SK-N-MC (cell line): ENCODE results near the gene LTBP1.

Experiments
- FOXP2 ChIP-seq: optimal IDR thresholded peaks from 2 replicates; pipeline ENCODE3; 2011; ENCODE audit warnings: mild to moderate bottlenecking, moderate library complexity; ENCODE audit not compliant: insufficient read depth; ENCODE audit errors: extremely low read length, control extremely low read depth
- POLR2AphosphoS5 ChIP-seq: IDR thresholded peaks from 2 replicates; pipeline ENCODE4 v1.6.1; 2012; ENCODE audit warnings: mild to moderate bottlenecking, low read depth, low read length, borderline replicate concordance

DNA sequence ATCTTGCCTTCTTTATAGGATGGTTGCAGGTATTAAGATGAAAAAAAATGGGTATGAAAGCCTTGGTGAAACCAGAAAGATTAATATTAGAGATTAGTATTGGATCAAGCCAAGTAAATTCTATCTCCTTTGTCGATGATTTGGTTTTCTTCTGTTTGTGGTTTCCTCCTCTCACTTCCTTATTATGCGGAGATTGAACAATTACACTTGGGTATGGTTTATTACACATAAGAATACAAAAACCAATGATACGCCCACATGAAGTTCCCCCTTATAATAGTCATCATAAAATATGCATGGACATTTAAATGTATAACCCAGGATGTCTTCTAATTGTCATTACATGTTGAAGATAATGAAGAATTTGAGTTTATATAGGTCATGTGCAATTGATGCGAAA lies 4.9 kb downstream of the LTBP1 start:
- TF ChIP-seq POLR2AphosphoS5: no peak
- TF ChIP-seq FOXP2: no peak
